ENCODE results near the gene KRTAP5-4. TPM values are rescaled to one million over a fixed set of nuclear protein-coding genes. Genes with fewer than 3 reads are reported as not detected.
"Not testable (repeated sequence)": the region's sequence is repeated elsewhere in the genome, so short reads cannot be mapped to it uniquely, and the experiment has no call there.

The KRTAP5-4 gene
- total RNA-seq, 1 donor from 2014 or later: not detected

GRCh38 chr11:1651411-1651980 lies 29.6 kb upstream of the KRTAP5-4 start:
- Mint-ChIP-seq H3K27me3 (peaks cover 7% of the 10 kb centered on the region), H3K27ac (no peak overlapping the region)
- TF ChIP-seq CTCF (conservative IDR thresholded peaks at IDR 0.05): no peak

GRCh38 chr11:1650918-1651262 lies 29.0 kb upstream of the KRTAP5-4 start:
- H3K27ac Mint-ChIP-seq: no peak overlapping the region
- no peak overlapping the region for H3K4me3 Mint-ChIP-seq
- TF ChIP-seq CTCF (conservative IDR thresholded peaks at IDR 0.05): no peak
- peaks cover 7% of the 10 kb centered on the region for H3K27me3 Mint-ChIP-seq
- DNase-seq (ENCODE audit: extremely low spot score, unreplicated experiment): no peak
- H3K4me1 Mint-ChIP-seq (ENCODE audit: unreplicated experiment): peaks cover 12% of the 10 kb centered on the region
- H3K9me3 Mint-ChIP-seq: no peaks in the 10 kb centered on the region
- no peaks in the 10 kb centered on the region for H3K36me3 Mint-ChIP-seq

More at GRCh38 chr11:1651411-1651980, 29.6 kb upstream of the KRTAP5-4 start:
- Mint-ChIP-seq H3K9me3 (no peaks in the 10 kb centered on the region), H3K4me1 (ENCODE audit: unreplicated experiment) (peaks cover 12% of the 10 kb centered on the region), H3K36me3 (no peaks in the 10 kb centered on the region), H3K4me3 (no peak overlapping the region)
- DNase-seq (ENCODE audit: extremely low spot score, unreplicated experiment): no peak

GRCh38 chr11:1650034-1650917 lies 28.3 kb upstream of the KRTAP5-4 start:
- no peak for DNase-seq (ENCODE audit: extremely low spot score, unreplicated experiment)
- Mint-ChIP-seq H3K9me3 (no peaks in the 10 kb centered on the region), H3K4me3 (no peak overlapping the region), H3K4me1 (ENCODE audit: unreplicated experiment) (peaks cover 12% of the 10 kb centered on the region), H3K27me3 (peaks cover 7% of the 10 kb centered on the region), H3K27ac (no peak overlapping the region), H3K36me3 (no peaks in the 10 kb centered on the region)
- TF ChIP-seq CTCF (conservative IDR thresholded peaks at IDR 0.05): no peak

GRCh38 chr11:1648653-1649420 lies 26.9 kb upstream of the KRTAP5-4 start:
- Mint-ChIP-seq H3K4me3 (no peak overlapping the region), H3K27ac (no peak overlapping the region), H3K36me3 (no peaks in the 10 kb centered on the region), H3K9me3 (no peaks in the 10 kb centered on the region), H3K27me3 (peaks cover 11% of the 10 kb centered on the region), H3K4me1 (ENCODE audit: unreplicated experiment) (peaks cover 1% of the 10 kb centered on the region)
- DNase-seq (ENCODE audit: extremely low spot score, unreplicated experiment): no peak
- no peak for TF ChIP-seq CTCF (conservative IDR thresholded peaks at IDR 0.05)

- Mint-ChIP-seq H3K4me1 (ENCODE audit: unreplicated experiment) (no peaks in the 10 kb centered on the region), H3K27me3 (peaks cover 11% of the 10 kb centered on the region), H3K9me3 (no peaks in the 10 kb centered on the region), H3K36me3 (no peaks in the 10 kb centered on the region), H3K27ac (no peak overlapping the region), H3K4me3 (no peak overlapping the region)
- DNase-seq (ENCODE audit: extremely low spot score, unreplicated experiment): no peak
- no peak for TF ChIP-seq CTCF (conservative IDR thresholded peaks at IDR 0.05)
These were observed 26.1 kb upstream of the KRTAP5-4 start for GRCh38 chr11:1647901-1648652.

GRCh38 chr11:1646540-1646939 lies 24.6 kb upstream of the KRTAP5-4 start:
- not testable (repeated sequence) for H3K4me3 Mint-ChIP-seq; H3K27ac Mint-ChIP-seq; H3K9me3 Mint-ChIP-seq; DNase-seq (ENCODE audit: extremely low spot score, unreplicated experiment); H3K36me3 Mint-ChIP-seq; H3K4me1 Mint-ChIP-seq (ENCODE audit: unreplicated experiment)
- H3K27me3 Mint-ChIP-seq: peaks cover 11% of the 10 kb centered on the region

Data from type B pancreatic cell (in vitro differentiated cells).